Ishikawa (cell line): ENCODE data around the gene CBFA2T2.

ENCODE experiments used
- CEBPB ChIP-seq: IDR thresholded peaks from 2 replicates; pipeline ENCODE4 v1.6.1; 2012
- CREB1 ChIP-seq: IDR thresholded peaks from 2 replicates; pipeline ENCODE4 v1.6.1; 2012; ENCODE audit warnings: low read depth
- EGR1 ChIP-seq: IDR thresholded peaks from 2 replicates; pipeline ENCODE4 v1.6.1; 2012
- EP300 ChIP-seq: IDR thresholded peaks from 2 replicates; pipeline ENCODE4 v1.6.1; 2012; ENCODE audit warnings: borderline replicate concordance
- FOXM1 ChIP-seq: IDR thresholded peaks from 2 replicates; pipeline ENCODE4 v1.6.1; 2012; ENCODE audit warnings: low read depth, borderline replicate concordance
- NFIC ChIP-seq: IDR thresholded peaks from 2 replicates; pipeline ENCODE4 v1.6.1; 2012
- RAD21 ChIP-seq: IDR thresholded peaks from 2 replicates; pipeline ENCODE4 v1.6.1; 2012; ENCODE audit warnings: low read depth
- TAF1 ChIP-seq: IDR thresholded peaks from 2 replicates; pipeline ENCODE4 v1.6.1; 2012; ENCODE audit warnings: low read depth, mild to moderate bottlenecking
- TCF12 ChIP-seq: IDR thresholded peaks from 2 replicates; pipeline ENCODE4 v1.6.1; 2012; ENCODE audit warnings: low read depth
- TEAD4 ChIP-seq: IDR thresholded peaks from 2 replicates; pipeline ENCODE4 v1.6.1; 2012
- USF1 ChIP-seq: IDR thresholded peaks from 2 replicates; pipeline ENCODE4 v1.6.1; 2012
- YY1 ChIP-seq: IDR thresholded peaks from 2 replicates; pipeline ENCODE4 v1.6.1; 2012; ENCODE audit warnings: low read depth
- ZBTB7A ChIP-seq: IDR thresholded peaks from 2 replicates; pipeline ENCODE4 v1.6.1; 2012; ENCODE audit warnings: low read depth
- TF ChIP-seq, protein P1 (sequence below): IDR thresholded peaks from 2 replicates; pipeline ENCODE4 v1.6.1; 2012
- TF ChIP-seq, protein P2 (sequence below): IDR thresholded peaks from 2 replicates; pipeline ENCODE4 v1.6.1; 2012; ENCODE audit warnings: low read depth, mild to moderate bottlenecking

Gene CBFA2T2

GRCh38 chr20:33600981-33601380 is 111.1 kb downstream of the CBFA2T2 start:
- TF ChIP-seq ZBTB7A (no peak), CEBPB (no peak), TEAD4 (no peak), NFIC (no peak), TCF12 (no peak)
- TF ChIP-seq, protein P1, sequence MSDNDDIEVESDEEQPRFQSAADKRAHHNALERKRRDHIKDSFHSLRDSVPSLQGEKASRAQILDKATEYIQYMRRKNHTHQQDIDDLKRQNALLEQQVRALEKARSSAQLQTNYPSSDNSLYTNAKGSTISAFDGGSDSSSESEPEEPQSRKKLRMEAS: no peak

DNA sequence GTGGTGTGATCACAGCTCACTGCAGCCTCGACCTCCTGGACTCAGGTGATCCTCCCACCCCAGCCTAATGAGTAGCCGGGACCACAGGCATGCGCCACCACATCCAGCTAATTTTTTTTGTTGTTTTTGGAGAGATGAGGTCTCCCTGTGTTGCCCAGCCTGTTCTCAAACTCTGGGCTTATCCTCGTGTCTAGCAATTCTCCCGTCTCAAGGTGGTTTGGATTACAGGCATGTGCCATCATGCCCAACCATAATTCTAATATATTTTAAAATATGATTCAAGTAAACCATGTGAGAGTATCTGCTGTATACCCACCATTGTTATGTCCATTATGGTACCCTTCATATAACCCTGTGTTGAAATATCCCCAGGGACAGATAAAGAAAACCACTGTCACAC is 112.0 kb downstream of the CBFA2T2 start:
- TF ChIP-seq EP300 (no peak), ZBTB7A (no peak), NFIC (no peak)
- TF ChIP-seq, protein P1: no peak

GRCh38 chr20:33602826-33603590 is 113.1 kb downstream of the CBFA2T2 start:
- TF ChIP-seq FOXM1 (no peak), TCF12 (no peak), TAF1 (no peak), TEAD4 (no peak), CREB1 (no peak), EP300 (no peak), RAD21 (no peak), CEBPB (no peak), NFIC (no peak), YY1 (no peak), ZBTB7A (no peak), EGR1 (no peak), USF1 (no peak)
- TF ChIP-seq, protein P2, sequence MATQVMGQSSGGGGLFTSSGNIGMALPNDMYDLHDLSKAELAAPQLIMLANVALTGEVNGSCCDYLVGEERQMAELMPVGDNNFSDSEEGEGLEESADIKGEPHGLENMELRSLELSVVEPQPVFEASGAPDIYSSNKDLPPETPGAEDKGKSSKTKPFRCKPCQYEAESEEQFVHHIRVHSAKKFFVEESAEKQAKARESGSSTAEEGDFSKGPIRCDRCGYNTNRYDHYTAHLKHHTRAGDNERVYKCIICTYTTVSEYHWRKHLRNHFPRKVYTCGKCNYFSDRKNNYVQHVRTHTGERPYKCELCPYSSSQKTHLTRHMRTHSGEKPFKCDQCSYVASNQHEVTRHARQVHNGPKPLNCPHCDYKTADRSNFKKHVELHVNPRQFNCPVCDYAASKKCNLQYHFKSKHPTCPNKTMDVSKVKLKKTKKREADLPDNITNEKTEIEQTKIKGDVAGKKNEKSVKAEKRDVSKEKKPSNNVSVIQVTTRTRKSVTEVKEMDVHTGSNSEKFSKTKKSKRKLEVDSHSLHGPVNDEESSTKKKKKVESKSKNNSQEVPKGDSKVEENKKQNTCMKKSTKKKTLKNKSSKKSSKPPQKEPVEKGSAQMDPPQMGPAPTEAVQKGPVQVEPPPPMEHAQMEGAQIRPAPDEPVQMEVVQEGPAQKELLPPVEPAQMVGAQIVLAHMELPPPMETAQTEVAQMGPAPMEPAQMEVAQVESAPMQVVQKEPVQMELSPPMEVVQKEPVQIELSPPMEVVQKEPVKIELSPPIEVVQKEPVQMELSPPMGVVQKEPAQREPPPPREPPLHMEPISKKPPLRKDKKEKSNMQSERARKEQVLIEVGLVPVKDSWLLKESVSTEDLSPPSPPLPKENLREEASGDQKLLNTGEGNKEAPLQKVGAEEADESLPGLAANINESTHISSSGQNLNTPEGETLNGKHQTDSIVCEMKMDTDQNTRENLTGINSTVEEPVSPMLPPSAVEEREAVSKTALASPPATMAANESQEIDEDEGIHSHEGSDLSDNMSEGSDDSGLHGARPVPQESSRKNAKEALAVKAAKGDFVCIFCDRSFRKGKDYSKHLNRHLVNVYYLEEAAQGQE: no peak
- TF ChIP-seq, protein P1: no peak

DNA sequence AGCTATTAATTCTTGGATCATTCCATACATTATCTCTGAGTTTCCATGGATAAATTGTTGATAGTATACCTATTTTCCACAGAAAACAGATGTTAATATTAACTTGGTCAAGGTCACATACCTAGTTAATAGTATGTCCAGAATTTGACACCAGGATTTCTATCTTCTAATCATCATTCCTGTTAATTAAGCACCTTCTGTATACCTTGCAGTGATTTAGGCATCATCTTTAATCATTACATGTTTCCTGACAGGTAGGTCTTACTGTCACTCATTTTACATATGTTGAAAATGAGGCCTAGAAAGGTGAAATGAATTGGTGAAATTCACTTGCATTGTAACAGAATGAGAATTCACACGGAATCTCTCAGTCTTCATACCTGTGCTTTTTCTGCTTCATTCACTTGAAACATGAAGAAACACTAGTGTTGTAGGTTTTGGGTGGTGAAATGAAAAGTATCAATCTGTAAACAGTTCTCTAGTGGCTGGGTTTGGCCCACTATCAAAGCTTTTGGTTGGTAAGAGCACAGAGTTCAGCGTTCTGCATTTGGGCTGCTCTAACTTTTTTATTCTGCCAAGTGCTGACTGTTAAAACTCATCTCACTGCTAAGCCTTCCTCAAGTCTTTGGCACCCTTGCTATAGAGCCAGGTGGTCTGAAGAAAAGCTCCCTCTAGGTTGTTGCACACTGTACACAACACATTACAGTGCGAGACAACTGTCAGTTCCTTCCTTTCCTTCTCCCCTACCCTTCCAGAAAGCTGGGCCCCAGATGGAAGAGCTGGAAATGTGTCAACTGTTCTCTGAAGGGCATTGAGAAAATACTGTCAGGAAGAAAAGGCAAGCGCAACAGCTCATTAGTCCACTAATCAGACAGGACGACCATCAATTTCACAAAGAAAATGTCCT is 114.4 kb downstream of the CBFA2T2 start:
- TF ChIP-seq USF1: no peak

DNA sequence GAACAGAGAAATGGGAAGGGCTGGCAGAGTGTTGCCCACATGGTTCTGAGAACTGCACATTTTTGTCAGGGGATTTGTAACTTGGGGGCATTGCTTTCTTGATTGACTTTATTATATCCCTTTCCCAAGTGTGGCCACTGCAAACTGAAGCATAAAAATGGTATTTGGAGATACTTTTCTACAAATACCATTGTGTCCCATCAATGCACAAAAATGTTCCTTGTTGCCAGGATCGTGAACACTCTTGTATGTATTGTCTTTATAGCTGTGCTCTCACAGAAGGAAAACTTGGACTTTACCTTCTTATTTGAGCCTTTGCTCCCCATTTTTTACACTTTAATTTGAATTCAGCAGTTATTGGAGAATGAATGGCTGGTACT is 115.1 kb downstream of the CBFA2T2 start:
- TF ChIP-seq CREB1 (no peak), RAD21 (no peak), TAF1 (no peak), CEBPB (no peak)
- TF ChIP-seq, protein P2: no peak

- TF ChIP-seq EP300 (no peak), YY1 (no peak), NFIC (no peak)
These were observed 116.3 kb downstream of the CBFA2T2 start for GRCh38 chr20:33606118-33606771.
